Glutamatergic neuron (in vitro differentiated cells): ENCODE results near the gene GRAMD1B. TPM values are rescaled to one million over a fixed set of nuclear protein-coding genes. Genes with fewer than 3 reads are reported as not detected.

ENCODE experiments used
- DNase-seq: peaks from one replicate; pipeline ENCODE4 v3.0.0; 2022
- H3K27ac Mint-ChIP-seq: one replicate; pipeline ENCODE4 v1.8.0; 2020; ENCODE audit warnings: mild to moderate bottlenecking, mixed read lengths, inconsistent platforms; ENCODE audit not compliant: unreplicated experiment
- H3K27me3 Mint-ChIP-seq: one replicate; pipeline ENCODE4 v1.8.0; 2020; ENCODE audit warnings: mild to moderate bottlenecking, moderate library complexity, mixed read lengths, inconsistent platforms; ENCODE audit not compliant: unreplicated experiment
- H3K36me3 Mint-ChIP-seq: one replicate; pipeline ENCODE4 v1.8.0; 2020; ENCODE audit warnings: mild to moderate bottlenecking, mixed read lengths, inconsistent platforms; ENCODE audit not compliant: unreplicated experiment
- H3K4me1 Mint-ChIP-seq: one replicate; pipeline ENCODE4 v1.8.0; 2020; ENCODE audit warnings: mild to moderate bottlenecking, low read depth, mixed read lengths, inconsistent platforms; ENCODE audit not compliant: unreplicated experiment
- H3K4me3 Mint-ChIP-seq: one replicate; pipeline ENCODE4 v1.8.0; 2020; ENCODE audit warnings: mild to moderate bottlenecking, mixed read lengths, inconsistent platforms; ENCODE audit not compliant: unreplicated experiment
- H3K9me3 Mint-ChIP-seq: one replicate; pipeline ENCODE4 v1.8.0; 2020; ENCODE audit warnings: mild to moderate bottlenecking, moderate library complexity, mixed read lengths, inconsistent platforms; ENCODE audit not compliant: unreplicated experiment
- total RNA-seq: library from RNA; stranded (reverse); fragmentation: NEBNext Ultra II Directional; extraction: Animal tissue kit (Norgen Biotek cat#: 25700); gene quantifications from one replicate; pipeline ENCODE4 v1.2.1, GENCODE V29; 2021; ENCODE audit not compliant: unreplicated experiment
- TF ChIP-seq, protein P1 (sequence below): fragments of 200-600 bp; sonication (generic); IDR thresholded peaks from one replicate; pipeline ENCODE4 v1.5.0; 2021; ENCODE audit not compliant: partially characterized antibody, unreplicated experiment

GRAMD1B gene
- total RNA-seq, 1 donor from 2014 or later, result 12.2 TPM

GRCh38 chr11:123406441-123407129, 23.5 kb upstream of the GRAMD1B start:
- no peak for DNase-seq
- TF ChIP-seq, protein P1, sequence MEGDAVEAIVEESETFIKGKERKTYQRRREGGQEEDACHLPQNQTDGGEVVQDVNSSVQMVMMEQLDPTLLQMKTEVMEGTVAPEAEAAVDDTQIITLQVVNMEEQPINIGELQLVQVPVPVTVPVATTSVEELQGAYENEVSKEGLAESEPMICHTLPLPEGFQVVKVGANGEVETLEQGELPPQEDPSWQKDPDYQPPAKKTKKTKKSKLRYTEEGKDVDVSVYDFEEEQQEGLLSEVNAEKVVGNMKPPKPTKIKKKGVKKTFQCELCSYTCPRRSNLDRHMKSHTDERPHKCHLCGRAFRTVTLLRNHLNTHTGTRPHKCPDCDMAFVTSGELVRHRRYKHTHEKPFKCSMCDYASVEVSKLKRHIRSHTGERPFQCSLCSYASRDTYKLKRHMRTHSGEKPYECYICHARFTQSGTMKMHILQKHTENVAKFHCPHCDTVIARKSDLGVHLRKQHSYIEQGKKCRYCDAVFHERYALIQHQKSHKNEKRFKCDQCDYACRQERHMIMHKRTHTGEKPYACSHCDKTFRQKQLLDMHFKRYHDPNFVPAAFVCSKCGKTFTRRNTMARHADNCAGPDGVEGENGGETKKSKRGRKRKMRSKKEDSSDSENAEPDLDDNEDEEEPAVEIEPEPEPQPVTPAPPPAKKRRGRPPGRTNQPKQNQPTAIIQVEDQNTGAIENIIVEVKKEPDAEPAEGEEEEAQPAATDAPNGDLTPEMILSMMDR, result no peak
- no peak overlapping the region for H3K27ac Mint-ChIP-seq
- peaks cover 13% of the 10 kb centered on the region for H3K4me1 Mint-ChIP-seq
- no peak overlapping the region for H3K4me3 Mint-ChIP-seq
- no peaks in the 10 kb centered on the region for H3K36me3 Mint-ChIP-seq
- peaks cover 2% of the 10 kb centered on the region for H3K9me3 Mint-ChIP-seq
- peaks cover 3% of the 10 kb centered on the region for H3K27me3 Mint-ChIP-seq

DNA sequence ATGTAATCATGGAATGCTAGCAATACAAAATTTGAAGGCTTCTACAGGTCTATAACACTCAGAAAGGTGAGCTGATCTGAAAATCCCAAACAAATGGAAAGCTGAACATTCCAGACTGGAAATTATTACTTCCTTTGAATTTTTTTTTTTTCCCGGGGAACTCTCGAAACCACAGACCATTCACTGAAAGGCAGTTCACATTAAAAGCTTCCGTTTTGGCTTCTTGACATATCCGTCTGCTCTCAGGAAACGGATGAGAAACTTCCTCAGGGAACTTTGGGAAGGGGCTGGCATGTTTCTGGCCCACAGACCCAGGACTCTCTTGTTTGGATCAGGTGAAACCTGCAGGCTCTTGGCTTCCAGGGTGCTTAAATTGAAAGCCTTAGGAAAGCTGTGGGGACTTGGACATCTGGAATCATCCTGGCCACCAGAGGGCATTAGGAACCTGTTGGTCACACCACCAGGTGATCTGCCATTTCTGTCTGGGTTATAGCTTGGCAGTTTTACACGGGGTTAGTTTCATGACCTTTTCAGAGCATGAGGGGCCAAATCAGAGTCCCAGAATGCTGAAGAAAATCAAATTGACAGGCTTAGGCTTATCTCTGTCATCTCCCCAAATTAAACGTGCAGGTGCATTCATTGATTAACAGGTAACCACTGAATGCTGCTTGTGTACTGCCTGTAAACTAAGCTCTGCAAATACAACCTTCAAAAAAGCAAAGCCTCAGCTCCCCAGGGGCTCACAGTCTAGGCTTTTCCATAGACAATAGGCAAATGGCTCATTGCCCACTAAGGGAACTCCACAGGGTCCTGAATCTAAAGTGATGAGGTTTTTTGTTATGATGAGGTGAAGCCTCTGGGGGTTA, 22.7 kb upstream of the GRAMD1B start:
- peaks cover 13% of the 10 kb centered on the region for H3K4me1 Mint-ChIP-seq
- H3K36me3 Mint-ChIP-seq, result no peaks in the 10 kb centered on the region
- H3K9me3 Mint-ChIP-seq, result peaks cover 2% of the 10 kb centered on the region
- no peak overlapping the region for H3K4me3 Mint-ChIP-seq
- no peak for DNase-seq
- H3K27me3 Mint-ChIP-seq, result peaks cover 3% of the 10 kb centered on the region
- no peak overlapping the region for H3K27ac Mint-ChIP-seq
- TF ChIP-seq, protein P1, result peak; percentile 45

DNA sequence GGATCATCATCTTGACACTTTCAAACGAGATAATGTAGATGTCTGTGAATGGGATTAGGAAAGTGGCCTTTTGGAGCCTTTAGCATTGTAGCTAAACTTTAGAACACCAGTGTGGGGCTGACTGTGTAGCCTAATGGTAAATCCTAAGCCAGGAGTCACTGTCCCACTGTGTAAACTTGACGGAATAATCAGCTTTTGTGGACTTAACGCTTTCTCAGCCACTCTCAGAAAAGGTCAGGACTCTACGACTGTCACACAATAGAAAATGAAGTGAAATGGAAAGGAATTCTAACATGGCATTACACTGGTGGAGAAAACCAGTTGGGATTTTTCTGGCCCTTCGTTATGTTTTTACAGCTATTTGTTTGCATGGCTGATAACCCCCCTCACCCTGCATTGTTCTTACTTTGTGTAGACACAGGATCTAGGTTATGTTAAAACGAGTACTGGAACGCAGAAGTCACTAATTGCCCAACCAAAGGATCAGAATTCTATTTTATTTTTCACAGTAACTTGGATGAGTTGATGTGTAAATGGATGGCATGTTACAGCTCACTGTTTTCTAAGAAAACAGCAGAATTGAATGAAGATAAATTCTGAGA, 22.0 kb upstream of the GRAMD1B start:
- Mint-ChIP-seq H3K4me1 (peaks cover 13% of the 10 kb centered on the region), H3K27ac (no peak overlapping the region), H3K4me3 (no peak overlapping the region), H3K27me3 (peaks cover 3% of the 10 kb centered on the region), H3K9me3 (peaks cover 2% of the 10 kb centered on the region), H3K36me3 (no peaks in the 10 kb centered on the region)
- TF ChIP-seq, protein P1, result no peak
- DNase-seq, result no peak

- Mint-ChIP-seq H3K4me1 (peaks cover 13% of the 10 kb centered on the region), H3K36me3 (no peaks in the 10 kb centered on the region), H3K4me3 (no peak overlapping the region), H3K27ac (no peak overlapping the region), H3K9me3 (peaks cover 2% of the 10 kb centered on the region), H3K27me3 (peaks cover 3% of the 10 kb centered on the region)
- TF ChIP-seq, protein P1, result no peak
- DNase-seq, result no peak
Observed at GRCh38 chr11:123408619-123409455, 21.2 kb upstream of the GRAMD1B start.
